ENCODE measurements around the gene CLEC9A.
A peak's percentile ranks its signal among the peaks of the same experiment; 100 is the strongest.

Gene CLEC9A

DNA sequence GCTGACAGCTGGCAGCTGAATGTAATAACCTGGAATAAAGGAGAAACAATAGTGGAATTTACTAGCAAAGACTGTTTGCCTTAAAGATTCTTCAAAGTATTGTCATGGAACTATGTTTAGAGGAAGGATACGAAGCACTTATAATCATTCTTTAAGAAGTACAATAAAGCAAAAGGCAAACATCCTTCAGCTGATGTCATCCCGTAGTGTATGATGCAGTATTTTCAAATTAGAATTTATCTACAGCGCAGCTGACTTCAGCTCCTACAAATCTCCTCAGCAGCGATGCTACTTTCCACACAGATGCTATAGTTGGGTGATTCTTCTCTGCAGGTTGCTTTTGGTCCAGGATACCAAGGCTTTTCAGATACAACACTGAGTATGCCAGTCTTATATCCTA is 36.8 kb downstream of the CLEC9A start:
- no peak for DNase-seq (ENCODE audit: low spot score)

DNA sequence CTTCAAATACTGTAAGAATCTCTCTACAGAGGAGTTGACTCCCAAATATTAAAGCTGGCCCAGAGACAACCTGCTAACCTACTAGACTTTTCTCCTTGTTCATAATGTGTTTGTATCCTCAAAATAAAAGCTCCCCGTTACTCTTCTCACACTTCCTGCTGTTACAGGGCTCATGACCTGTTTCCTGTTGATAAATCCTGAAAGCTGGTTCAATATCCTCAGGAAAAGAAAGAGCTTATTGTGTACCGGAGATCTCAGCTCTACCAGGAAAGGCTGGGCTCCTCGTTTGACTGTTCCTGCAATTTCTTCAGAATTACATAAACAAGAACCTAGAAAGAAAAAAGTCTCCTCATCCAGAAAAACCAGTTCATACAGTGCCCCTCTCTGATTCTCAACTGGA is 37.5 kb downstream of the CLEC9A start:
- no peak for DNase-seq (ENCODE audit: low spot score)

DNA sequence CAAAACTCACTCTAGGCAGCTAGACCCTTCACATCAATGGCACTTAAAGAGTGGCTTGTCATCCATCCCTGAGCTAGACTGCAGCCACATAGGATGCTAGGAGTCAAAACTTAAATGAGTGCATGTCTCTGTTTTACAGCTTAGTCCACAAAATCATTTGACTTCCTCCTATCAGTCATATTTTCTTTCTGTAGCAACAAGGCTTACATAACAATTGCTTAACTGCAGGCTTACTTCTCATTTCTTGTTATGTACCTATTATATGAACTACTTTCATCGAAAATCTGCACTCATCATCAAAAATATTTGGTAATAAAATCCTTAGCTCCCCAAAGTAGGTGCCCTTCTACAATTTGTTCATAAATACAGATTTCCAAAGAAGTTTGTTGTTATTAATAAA is 38.2 kb downstream of the CLEC9A start:
- DNase-seq (ENCODE audit: low spot score) = no peak

DNA sequence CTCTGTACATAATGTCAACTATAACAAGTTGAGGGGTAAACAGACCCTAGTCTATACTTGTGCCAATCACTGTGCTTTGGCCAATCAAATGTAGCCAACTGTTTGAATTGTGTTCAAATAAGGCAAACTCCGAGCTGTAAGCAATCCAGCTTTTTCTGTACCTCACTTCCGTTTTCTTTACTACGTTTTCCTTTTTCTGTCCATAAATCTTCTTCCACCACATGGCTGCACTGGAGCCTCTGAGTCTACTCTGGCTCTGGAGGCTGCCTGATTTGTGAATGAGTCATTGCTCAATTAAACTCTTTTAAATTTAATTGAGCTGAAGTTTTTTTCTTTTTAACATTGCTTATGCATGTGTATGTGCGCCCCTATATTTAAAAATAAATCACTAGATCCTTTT is 38.6 kb downstream of the CLEC9A start:
- DNase-seq (ENCODE audit: low spot score) = no peak

DNA sequence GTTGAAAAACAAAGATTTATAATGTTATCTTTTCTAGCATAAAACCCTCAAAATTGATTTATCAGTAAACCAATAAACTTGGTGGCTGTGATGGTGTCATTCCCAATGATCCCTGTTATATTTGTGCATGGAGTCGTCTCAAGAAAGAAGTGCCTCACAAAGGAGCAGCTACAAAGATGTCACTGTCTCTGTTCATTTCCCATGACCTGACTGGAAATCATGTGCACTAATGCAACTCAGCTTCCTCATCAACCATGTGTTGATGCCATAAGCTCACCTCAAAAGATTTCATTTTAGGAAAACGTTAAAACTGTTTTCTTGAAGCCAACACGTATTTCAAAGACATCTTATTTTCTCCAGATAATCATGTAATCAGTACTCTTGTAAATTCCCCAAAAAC is 39.5 kb downstream of the CLEC9A start:
- no peak for DNase-seq (ENCODE audit: low spot score)

DNA sequence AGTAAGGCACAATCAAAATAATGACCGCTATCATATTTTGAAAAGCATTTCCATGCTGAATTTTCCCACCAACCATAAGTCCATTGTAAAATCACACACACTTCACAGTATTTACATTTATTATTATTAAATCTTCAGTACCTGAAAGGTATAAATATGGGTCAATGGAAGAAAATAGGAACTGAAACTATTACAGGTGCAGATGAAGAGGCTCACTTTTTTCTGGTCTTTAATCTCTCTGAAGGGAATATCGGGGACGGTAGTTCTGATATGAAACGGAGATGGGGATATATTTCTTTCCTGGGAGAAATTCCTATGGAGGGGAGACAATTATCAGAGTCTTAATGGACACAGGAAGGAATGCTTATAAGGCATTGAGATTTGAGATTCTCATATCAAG is 39.9 kb downstream of the CLEC9A start:
- DNase-seq (ENCODE audit: low spot score) = no peak

DNA sequence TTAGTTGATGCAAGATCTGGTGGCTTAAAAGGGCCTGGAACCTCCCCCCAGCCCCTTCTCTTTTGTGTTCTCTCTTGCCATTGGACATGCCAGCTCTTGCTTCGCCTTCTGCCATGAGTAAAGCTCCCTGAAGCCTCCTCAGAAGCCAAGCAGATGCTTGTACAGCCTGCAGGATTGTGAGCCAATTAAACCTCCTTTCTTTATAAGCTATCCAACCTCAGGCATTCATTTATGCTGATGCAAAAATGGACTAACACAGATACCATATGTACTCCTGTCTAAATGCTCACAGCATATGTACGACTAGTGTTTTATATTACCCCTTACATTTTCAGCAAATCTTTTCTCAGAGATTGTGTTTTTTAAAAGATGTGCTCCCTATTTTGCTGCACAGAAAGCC is 41.6 kb downstream of the CLEC9A start:
- no peak for DNase-seq (ENCODE audit: low spot score)

DNA sequence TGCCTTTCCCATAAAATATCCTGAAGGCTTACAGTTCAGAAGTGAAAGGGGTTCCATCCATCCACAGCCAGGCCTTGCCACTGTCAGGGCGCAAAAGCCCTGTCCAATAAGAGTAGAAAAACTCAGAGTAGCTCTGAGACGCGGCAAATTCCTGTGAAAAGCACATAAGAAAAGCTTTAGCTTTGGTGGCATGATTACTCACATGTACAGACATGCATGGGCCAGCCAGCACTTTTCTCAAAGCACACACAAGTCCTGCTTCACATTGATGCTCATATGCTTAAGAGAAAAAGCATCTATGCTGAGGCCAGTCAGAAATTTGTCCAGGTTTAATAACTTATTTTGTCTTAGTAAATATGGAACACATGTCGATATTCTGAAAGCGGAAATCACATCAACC is 42.8 kb downstream of the CLEC9A start:
- no peak for DNase-seq (ENCODE audit: low spot score)

DNA sequence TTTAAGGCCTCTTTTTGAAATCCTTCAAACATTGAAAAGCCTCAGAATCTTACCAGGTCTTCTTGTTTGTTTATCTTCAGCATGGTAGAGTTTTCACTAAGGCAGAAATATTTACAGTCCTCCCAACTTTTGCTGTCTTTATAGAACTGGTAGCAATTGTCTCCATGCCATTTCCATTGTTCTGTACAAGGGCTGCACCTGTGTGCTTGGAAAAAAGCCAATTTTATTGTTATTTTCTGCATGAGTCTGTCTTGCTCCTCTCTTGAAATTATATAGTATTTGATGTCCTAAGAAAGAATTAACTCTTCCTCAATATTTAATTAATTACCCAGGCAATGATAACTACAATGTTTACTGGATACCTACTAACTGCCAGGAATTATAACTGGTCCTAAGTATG is 45.0 kb downstream of the CLEC9A start:
- DNase-seq (ENCODE audit: low spot score) = no peak

DNA sequence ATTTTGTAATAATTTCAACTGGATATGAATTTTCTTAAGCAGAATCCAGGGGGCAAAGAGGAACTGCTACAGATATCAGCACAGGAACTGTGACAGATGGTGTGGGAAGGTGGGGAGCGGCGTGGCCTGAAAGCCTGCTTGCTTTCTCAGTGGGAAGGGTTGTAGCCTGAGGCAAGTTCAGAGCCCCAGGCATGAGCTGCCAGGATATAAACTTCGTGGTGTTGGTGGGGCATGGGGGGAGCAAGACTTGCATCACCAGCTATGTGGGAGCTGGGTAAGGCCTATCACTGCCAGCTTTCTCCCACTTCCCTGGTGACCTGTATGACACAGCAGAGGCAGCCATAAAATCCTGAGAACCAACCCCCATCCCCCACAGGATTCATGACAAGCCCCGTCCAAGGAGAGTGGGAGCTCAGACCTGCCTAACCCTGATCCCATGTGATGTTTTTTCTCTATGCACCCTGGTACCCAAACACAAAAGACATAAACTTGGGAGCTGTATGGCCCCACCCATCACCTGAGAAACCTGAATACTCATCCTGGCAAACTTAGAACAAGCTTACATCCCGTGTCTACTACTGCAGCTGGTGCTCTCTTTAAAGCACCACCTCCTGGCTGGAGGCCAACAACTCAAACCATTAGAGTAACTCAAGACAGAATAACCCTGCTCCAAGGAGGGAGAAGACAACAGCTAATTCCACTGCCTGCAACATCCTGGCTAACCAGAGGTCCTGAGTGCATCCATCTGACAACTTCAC is 51.8 kb downstream of the CLEC9A start:
- DNase-seq (ENCODE audit: low spot score) = no peak

DNA sequence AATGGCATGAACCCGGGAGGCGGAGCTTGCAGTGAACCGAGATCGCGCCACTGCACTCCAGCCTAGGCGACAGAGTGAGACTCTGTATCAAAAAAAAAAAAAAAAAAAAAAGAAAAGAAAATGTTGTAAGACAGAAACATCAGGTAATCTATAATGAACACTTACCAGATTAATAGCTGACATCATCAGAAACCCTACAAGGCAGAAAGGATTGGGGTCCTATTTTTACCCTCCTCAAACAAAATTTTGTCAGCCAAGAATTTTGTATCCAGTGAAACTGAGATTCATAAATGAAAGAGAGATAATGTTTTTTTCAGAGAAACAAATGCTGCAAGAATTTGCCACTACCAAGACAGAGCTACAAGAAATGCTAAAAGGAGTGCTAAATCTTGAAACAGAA is 54.3 kb downstream of the CLEC9A start:
- no peak for DNase-seq (ENCODE audit: low spot score)

DNA sequence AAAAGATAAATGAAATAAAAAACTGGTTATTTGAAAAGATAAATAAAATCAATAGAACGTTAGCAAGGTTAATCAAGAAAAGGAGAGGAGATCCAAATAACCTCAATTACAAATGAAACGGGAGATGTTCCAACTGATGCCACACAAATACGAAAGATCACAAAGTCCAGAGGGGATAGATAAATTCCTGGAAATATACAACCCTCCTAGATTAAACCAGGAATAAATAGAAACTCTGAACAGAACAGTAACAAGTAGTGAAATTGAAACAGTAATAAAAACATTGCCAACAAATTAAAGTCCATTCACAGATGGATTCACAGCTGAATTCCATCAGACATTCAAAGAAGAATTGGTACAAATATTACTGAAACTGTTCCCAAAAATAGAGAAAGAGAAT is 55.9 kb downstream of the CLEC9A start:
- no peak for DNase-seq (ENCODE audit: low spot score)

DNA sequence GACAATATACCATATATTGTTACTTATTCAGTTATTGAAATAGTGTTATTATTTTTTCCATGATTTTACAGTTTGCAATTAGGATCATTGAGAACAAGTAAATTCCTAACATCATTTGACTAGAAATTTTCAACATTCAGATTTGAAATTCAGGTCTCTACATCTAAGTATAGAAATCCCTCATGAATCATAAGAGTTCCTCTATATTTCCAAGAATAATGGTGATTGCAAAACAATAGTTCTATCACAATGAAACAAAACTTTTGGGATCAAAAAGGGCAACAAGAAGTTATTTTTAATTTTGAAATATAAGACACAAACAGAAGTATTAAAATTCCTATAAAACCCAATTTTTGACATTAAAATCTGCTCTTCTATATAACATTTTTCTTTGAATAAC is 57.5 kb downstream of the CLEC9A start:
- no peak for DNase-seq (ENCODE audit: low spot score)

DNA sequence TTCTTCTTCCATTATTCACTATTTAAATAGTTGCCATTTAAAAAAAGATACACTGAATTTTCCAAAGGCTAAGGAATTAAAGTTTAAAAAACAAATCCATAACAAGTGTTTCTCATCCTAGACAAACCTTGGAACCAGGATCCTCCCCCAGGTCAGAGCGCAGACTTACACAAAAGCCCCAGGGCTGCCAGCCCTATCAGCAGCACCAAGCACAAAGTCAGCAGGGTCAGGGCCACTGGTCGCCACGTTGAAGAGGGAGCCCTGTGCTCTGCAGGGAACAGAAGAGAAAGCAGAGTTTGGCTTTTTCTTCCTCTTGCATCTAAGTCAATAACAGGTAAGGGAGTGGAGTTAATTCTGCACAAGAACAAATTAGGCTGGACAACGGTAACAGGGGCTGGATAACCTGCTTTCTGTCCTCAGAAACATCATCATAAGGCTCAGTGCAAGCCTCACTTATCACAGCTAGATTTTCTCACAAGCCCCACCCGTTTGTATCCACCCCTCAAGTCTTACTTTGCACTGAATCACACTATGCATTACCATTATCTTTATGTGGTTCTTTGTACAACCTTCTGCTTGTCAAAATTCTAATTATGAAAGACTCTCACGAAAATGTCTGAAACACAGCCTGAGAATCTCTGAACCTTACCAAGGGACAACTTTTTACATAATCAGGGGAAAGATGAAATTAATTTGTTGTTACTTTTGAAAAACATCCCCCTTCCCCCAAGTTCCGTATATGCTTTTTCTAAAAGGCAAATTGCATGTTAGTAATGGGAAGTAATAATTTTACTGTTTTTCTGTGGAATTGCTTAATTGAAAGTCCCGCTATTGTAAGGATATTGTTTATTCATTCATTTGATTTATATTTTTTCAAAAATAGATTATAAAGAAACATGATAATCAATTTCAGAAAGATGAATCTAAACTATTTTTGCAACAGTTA is 58.7 kb downstream of the CLEC9A start:
- DNase-seq (ENCODE audit: low spot score) = no peak

DNA sequence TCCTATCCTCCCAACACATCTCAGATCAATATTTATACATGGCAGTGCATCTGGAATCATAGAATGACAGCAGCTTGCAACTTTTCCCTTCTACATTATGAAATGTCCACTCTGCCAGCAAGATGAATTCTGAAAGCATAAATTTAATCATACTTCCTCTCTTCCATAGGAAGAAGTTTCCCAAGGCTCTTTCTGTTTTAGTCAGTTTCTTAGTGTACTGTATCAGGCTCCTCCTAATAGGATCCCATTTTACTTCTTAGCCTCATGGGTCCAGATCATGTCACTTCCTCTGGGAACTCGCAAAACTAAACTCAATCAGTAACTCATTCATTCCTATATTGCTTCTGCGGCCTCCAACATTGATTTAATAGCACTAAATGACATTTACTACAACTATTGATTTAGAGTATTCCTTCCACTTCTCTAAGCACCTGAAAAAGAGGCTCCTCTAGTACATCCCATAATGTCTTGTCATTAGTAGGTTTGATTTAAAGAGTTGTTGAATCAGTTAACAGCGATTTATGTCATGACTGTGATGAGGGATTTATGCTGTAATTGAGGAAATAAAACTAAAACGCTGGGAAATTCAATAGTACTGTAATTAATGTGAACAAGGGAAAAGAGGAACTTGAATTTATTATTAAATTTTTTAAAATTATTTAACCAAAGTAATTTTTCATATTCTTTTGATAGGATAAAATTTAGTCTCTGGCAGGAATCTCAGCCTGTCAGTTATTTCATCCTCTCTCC is 64.3 kb downstream of the CLEC9A start:
- DNase-seq (ENCODE audit: low spot score) = no peak

DNA sequence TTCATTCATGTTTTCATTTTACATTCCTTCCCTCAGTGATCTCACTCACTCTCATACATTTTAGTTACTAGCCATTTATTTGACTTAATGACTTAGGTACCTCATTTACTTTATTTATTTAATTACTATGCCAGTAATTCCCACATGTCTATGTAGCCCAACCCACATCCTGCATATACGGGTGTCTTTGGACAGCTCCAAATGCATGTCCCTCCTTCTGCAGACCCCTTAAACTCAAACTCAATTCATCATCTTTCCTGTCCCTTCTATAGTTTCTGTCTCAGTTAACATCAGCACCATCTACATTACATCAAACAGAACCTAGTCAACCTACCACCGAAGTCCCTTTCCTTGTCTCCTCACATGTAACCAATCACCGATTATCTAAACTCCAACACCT is 65.5 kb downstream of the CLEC9A start:
- no peak for DNase-seq (ENCODE audit: low spot score)

DNA sequence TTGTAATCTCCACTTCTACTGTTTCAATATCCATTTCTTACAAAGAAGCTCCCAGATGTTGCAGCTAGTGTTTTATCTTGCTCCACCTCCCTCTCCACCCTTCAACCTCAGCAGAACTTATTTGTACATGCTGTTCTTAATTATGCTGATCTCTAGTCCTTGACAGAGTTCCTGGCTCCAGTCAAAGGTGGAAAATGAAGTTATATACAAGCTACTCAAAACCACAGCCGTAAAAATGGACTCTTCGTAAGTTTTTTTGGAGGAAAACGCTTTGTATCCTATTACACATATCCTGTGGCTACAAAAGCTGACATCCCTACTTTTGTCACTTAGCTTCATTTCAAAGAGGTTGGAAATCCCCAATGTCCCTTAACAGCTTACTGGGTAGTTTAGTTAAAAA is 67.0 kb downstream of the CLEC9A start:
- no peak for DNase-seq (ENCODE audit: low spot score)

DNA sequence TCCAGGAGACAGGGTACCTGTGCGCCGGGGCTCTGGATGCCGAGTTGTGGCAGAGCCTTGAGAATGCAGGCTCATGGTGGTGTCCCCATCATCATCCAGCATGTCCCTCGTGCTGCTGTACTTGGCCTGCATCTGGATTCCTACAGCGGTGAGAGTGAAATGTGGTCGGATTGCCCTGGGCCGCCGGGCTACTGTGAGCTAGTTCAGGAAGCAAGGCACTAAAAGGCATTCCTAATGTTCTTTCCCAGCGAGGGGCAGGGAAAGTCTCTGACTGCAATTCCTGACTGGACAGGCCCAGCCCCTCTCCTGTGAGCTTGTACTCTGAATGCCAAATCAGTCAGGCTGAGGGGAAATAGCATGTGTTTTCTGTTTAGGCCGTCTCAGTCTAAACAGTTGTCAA is 68.3 kb downstream of the CLEC9A start, which contains the start of gene CLEC1A:
CLEC1A (minus strand) TSS at position 195 of the 400 bp plus-strand sequence; CDS start at position 132, 63 bp downstream.
- peak; percentile 12 for DNase-seq (ENCODE audit: low spot score)

DNA sequence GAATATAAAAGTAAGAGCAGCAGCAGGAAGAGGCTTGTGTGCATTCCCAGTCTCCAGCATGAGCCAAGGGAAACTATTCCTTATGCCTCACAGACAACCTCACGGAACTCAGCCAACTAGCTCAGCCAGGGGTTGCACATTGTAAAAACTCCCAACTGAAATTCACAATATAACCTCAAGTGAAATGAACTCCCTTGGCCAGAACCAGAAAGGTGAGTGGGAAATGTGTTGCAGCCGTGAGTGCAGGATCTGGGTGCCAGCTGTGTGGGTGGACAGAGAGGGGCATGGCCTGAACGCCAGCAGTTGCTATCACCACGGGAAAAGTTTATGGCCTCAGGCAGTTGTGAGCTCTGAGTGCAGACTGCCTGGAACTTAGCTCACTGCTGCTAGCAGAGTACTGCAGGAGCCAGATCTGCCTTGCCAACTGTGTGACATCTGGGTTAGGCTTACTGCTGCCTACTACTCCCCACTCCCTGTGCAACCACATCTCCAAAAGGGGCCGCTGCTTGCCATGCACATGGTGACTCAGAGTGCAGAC is 70.6 kb downstream of the CLEC9A start:
- peak; percentile 14 for DNase-seq (ENCODE audit: low spot score)

DNA sequence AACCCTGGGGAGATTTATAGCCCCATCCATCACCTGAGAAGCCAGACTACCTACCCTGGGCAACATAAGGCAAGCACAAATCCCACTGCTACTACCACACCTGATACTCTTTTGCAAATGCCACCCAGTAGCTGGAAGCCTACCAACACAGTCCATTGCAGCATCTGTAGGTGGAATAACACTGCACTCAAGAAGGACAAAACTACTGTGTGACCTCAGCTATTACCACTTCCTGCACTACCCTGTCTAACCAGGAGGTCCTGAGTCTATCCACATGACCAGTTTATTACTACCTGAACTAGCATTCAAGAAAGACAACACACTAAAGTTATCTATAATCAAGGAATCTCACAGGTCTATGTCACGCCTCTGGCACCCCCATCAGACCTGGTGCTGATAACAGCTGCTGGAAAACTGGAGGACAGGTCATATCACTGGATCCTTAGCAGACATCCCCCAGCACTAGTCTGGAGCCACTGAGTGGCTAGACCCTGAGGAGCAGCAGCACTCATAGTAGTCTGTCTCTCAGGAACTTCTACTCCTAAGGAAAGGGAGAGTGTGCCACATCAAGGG is 71.3 kb downstream of the CLEC9A start:
- no peak for DNase-seq (ENCODE audit: low spot score)

DNA sequence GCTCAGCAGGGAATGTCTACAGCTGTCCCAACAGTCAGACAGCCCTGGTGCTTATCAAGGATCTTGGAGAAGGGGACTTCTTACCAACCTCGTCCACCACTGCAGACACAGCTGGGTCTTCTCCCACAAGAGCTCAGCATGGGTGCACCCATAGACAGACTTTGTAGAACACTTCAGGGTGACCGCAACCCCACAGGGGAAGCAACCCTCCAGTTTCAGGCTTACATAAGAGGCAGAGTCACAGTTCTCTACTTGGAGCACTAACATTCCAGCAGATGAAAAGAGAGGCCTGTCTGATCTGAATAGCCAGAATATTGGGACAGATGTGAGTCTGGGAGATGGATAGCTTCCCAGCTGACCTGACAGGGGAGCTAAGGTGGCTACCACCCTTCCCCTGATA is 71.8 kb downstream of the CLEC9A start:
- no peak for DNase-seq (ENCODE audit: low spot score)
